WTC11 (cell line): ENCODE results near the gene C10orf67. TPM values are rescaled to one million over a fixed set of nuclear protein-coding genes. Genes with fewer than 3 reads are reported as not detected.

ENCODE experiments used
- ATAC-seq: fragments of 200-7000 bp; cut with Tn5 transposase; 2 replicates; pipeline ENCODE4 v1.10.0; 2021; ENCODE audit warnings: mild to moderate bottlenecking, moderate library complexity
- CTCF ChIA-PET: fragments of 300-600 bp; sonication (Branson Sonifier 250); formaldehyde crosslinking; loops from one replicate; lab custom pipeline; 2021; ENCODE audit warnings: antibody characterized with exemption; lab: Charles Lee
- POLR2A ChIA-PET: fragments of 350-600 bp; sonication (Branson Sonifier 250); formaldehyde crosslinking; loops from one replicate; lab custom pipeline; 2021; ENCODE audit warnings: antibody characterized with exemption; lab: Charles Lee
- DNase-seq: peaks from one replicate; pipeline ENCODE4 v3.0.0; 2021; ENCODE audit warnings: low spot score
- H3K27ac Mint-ChIP-seq: 2 replicates; pipeline ENCODE4 v1.8.0; 2021; ENCODE audit warnings: mixed read lengths
- H3K27me3 Mint-ChIP-seq: 2 replicates; pipeline ENCODE4 v1.8.0; 2021; ENCODE audit warnings: low read depth, mild to moderate bottlenecking, moderate library complexity, mixed read lengths
- H3K36me3 Mint-ChIP-seq: 2 replicates; pipeline ENCODE4 v1.8.0; 2021; ENCODE audit warnings: mixed read lengths
- H3K4me1 Mint-ChIP-seq: 2 replicates; pipeline ENCODE4 v1.8.0; 2022; ENCODE audit warnings: mixed read lengths
- H3K4me3 Mint-ChIP-seq: 2 replicates; pipeline ENCODE4 v1.8.0; 2021; ENCODE audit warnings: mild to moderate bottlenecking, moderate library complexity, mixed read lengths
- H3K9me3 Mint-ChIP-seq: 2 replicates; pipeline ENCODE4 v1.8.0; 2021; ENCODE audit warnings: mixed read lengths
- ELF4 ChIP-seq: sonication (generic); formaldehyde crosslinking; IDR thresholded peaks from 2 replicates; pipeline ENCODE4 v1.8.1; 2022; ENCODE audit warnings: low read depth, mild to moderate bottlenecking, moderate library complexity, missing genetic modification reagents
- EMX1 ChIP-seq: fragments of 250-450 bp; sonication (Bioruptor Pico); IDR thresholded peaks from 2 replicates; pipeline ENCODE4 v1.8.0; 2021; ENCODE audit warnings: mild to moderate bottlenecking
- FOXJ3 ChIP-seq: sonication (generic); formaldehyde crosslinking; IDR thresholded peaks from 2 replicates; pipeline ENCODE4 v1.9.0; 2021; ENCODE audit warnings: missing genetic modification reagents, mild to moderate bottlenecking, borderline replicate concordance
- FOXP4 ChIP-seq: sonication (generic); formaldehyde crosslinking; IDR thresholded peaks from 2 replicates; pipeline ENCODE4 v1.8.0; 2022; ENCODE audit warnings: mild to moderate bottlenecking, missing genetic modification reagents
- IRF1 ChIP-seq: sonication (generic); formaldehyde crosslinking; IDR thresholded peaks from 2 replicates; pipeline ENCODE4 v1.8.0; 2023; ENCODE audit warnings: missing genetic modification reagents
- MXD4 ChIP-seq: fragments of 250-450 bp; sonication (Bioruptor Pico); IDR thresholded peaks from 2 replicates; pipeline ENCODE4 v1.8.0; 2021; ENCODE audit warnings: mild to moderate bottlenecking, moderate library complexity, borderline replicate concordance
- NFATC4 ChIP-seq: fragments of 250-450 bp; sonication (Bioruptor Pico); IDR thresholded peaks from 2 replicates; pipeline ENCODE4 v1.9.0; 2021; ENCODE audit warnings: mild to moderate bottlenecking
- RELA ChIP-seq: sonication (generic); formaldehyde crosslinking; IDR thresholded peaks from 2 replicates; pipeline ENCODE4 v1.8.1; 2022; ENCODE audit warnings: missing genetic modification reagents, mild to moderate bottlenecking, borderline replicate concordance
- TEAD4 ChIP-seq: sonication (generic); formaldehyde crosslinking; IDR thresholded peaks from 2 replicates; pipeline ENCODE4 v1.8.0; 2022; ENCODE audit warnings: mild to moderate bottlenecking, missing genetic modification reagents
- USF1 ChIP-seq: sonication (generic); formaldehyde crosslinking; IDR thresholded peaks from 2 replicates; pipeline ENCODE4 v1.8.0; 2022; ENCODE audit warnings: mild to moderate bottlenecking, missing genetic modification reagents
- ZMAT4 ChIP-seq: fragments of 250-450 bp; sonication (Bioruptor Pico); IDR thresholded peaks from 2 replicates; pipeline ENCODE4 v1.9.0; 2021; ENCODE audit warnings: mild to moderate bottlenecking
- ZNF121 ChIP-seq: sonication (generic); formaldehyde crosslinking; IDR thresholded peaks from 2 replicates; pipeline ENCODE4 v1.8.0; 2023; ENCODE audit warnings: missing genetic modification reagents
- ZNF232 ChIP-seq: sonication (generic); formaldehyde crosslinking; IDR thresholded peaks from 2 replicates; pipeline ENCODE4 v1.8.0; 2022; ENCODE audit warnings: mild to moderate bottlenecking, missing genetic modification reagents
- ZNF671 ChIP-seq: fragments of 250-450 bp; sonication (Bioruptor Pico); IDR thresholded peaks from 2 replicates; pipeline ENCODE4 v1.8.0; 2021; ENCODE audit warnings: mild to moderate bottlenecking
- total RNA-seq: library from RNA; stranded (reverse); gene quantifications from 3 replicates; pipeline ENCODE4 v1.2.3, GENCODE V29; 2021
- TF ChIP-seq, protein P1 (sequence below): sonication (generic); formaldehyde crosslinking; IDR thresholded peaks from 2 replicates; pipeline ENCODE4 v1.8.1; 2023; ENCODE audit warnings: mild to moderate bottlenecking, missing genetic modification reagents
- TF ChIP-seq, protein P2 (sequence below): sonication (generic); formaldehyde crosslinking; IDR thresholded peaks from 2 replicates; pipeline ENCODE4 v1.8.1; 2022; ENCODE audit warnings: mild to moderate bottlenecking, missing genetic modification reagents, moderate library complexity, borderline replicate concordance
- TF ChIP-seq, protein P3 (sequence below): fragments of 250-450 bp; sonication (Bioruptor Pico); IDR thresholded peaks from 2 replicates; pipeline ENCODE4 v1.9.0; 2021; ENCODE audit warnings: moderate library complexity, mild to moderate bottlenecking, inconsistent platforms, borderline replicate concordance
- TF ChIP-seq, protein P4 (sequence below): sonication (generic); formaldehyde crosslinking; IDR thresholded peaks from 2 replicates; pipeline ENCODE4 v1.8.0; 2023; ENCODE audit warnings: mild to moderate bottlenecking, missing genetic modification reagents

C10orf67 gene
- total RNA-seq, 1 experiment from 2014 or later: not detected

- no peak for ATAC-seq
- no peak for TF ChIP-seq MXD4 (CRISPR knock-in tag)
- no peak for TF ChIP-seq NFATC4 (CRISPR knock-in tag)
- no peak for TF ChIP-seq ZNF121 (CRISPR knock-in tag)
- no peak for TF ChIP-seq ZMAT4 (CRISPR knock-in tag)
- TF ChIP-seq, protein P1, sequence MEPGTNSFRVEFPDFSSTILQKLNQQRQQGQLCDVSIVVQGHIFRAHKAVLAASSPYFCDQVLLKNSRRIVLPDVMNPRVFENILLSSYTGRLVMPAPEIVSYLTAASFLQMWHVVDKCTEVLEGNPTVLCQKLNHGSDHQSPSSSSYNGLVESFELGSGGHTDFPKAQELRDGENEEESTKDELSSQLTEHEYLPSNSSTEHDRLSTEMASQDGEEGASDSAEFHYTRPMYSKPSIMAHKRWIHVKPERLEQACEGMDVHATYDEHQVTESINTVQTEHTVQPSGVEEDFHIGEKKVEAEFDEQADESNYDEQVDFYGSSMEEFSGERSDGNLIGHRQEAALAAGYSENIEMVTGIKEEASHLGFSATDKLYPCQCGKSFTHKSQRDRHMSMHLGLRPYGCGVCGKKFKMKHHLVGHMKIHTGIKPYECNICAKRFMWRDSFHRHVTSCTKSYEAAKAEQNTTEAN: no peak
- TF ChIP-seq, protein P2, sequence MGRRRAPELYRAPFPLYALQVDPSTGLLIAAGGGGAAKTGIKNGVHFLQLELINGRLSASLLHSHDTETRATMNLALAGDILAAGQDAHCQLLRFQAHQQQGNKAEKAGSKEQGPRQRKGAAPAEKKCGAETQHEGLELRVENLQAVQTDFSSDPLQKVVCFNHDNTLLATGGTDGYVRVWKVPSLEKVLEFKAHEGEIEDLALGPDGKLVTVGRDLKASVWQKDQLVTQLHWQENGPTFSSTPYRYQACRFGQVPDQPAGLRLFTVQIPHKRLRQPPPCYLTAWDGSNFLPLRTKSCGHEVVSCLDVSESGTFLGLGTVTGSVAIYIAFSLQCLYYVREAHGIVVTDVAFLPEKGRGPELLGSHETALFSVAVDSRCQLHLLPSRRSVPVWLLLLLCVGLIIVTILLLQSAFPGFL (CRISPR knock-in tag): no peak
- TF ChIP-seq, protein P3, sequence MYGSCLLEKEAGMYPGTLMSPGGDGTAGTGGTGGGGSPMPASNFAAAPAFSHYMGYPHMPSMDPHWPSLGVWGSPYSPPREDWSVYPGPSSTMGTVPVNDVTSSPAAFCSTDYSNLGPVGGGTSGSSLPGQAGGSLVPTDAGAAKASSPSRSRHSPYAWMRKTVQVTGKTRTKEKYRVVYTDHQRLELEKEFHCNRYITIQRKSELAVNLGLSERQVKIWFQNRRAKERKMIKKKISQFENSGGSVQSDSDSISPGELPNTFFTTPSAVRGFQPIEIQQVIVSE (CRISPR knock-in tag): no peak
- no peak for TF ChIP-seq ZNF232 (CRISPR knock-in tag)
- TF ChIP-seq, protein P4, sequence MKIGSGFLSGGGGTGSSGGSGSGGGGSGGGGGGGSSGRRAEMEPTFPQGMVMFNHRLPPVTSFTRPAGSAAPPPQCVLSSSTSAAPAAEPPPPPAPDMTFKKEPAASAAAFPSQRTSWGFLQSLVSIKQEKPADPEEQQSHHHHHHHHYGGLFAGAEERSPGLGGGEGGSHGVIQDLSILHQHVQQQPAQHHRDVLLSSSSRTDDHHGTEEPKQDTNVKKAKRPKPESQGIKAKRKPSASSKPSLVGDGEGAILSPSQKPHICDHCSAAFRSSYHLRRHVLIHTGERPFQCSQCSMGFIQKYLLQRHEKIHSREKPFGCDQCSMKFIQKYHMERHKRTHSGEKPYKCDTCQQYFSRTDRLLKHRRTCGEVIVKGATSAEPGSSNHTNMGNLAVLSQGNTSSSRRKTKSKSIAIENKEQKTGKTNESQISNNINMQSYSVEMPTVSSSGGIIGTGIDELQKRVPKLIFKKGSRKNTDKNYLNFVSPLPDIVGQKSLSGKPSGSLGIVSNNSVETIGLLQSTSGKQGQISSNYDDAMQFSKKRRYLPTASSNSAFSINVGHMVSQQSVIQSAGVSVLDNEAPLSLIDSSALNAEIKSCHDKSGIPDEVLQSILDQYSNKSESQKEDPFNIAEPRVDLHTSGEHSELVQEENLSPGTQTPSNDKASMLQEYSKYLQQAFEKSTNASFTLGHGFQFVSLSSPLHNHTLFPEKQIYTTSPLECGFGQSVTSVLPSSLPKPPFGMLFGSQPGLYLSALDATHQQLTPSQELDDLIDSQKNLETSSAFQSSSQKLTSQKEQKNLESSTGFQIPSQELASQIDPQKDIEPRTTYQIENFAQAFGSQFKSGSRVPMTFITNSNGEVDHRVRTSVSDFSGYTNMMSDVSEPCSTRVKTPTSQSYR (CRISPR knock-in tag): no peak
- ChIA-PET POLR2A (no interaction called here), CTCF (no interaction called here)
- H3K4me1 Mint-ChIP-seq: no peaks in the 10 kb centered on the region
- peaks cover 14% of the 10 kb centered on the region for H3K9me3 Mint-ChIP-seq
- no peak for DNase-seq
- peaks cover 10% of the 10 kb centered on the region for H3K27me3 Mint-ChIP-seq
- H3K4me3 Mint-ChIP-seq: no peak overlapping the region
- H3K27ac Mint-ChIP-seq: no peak overlapping the region
- H3K36me3 Mint-ChIP-seq: no peaks in the 10 kb centered on the region
These were observed 114.0 kb downstream of the C10orf67 start for GRCh38 chr10:23230582-23230981.

DNA sequence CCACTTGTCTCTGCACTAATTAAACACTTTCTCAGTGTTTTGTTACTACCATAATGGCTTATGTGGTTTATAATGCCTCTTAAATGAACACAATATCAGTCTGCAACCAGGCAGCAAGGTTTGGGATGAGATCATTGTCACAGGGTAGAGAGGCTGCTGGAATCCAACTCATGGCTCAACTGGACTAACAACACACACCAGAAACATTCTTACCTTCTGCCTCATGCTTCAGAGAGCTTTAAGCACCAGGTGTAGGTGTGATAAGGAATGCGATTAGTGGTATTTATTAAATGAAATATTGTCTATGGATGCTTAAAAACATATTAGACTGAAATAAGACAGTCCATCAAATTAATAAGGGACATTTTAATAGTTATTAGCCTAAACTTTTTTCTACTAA lies 127.1 kb downstream of the C10orf67 start:
- Mint-ChIP-seq H3K27ac (no peak overlapping the region), H3K4me3 (no peak overlapping the region), H3K4me1 (peaks cover 7% of the 10 kb centered on the region), H3K36me3 (no peaks in the 10 kb centered on the region), H3K27me3 (no peaks in the 10 kb centered on the region), H3K9me3 (no peaks in the 10 kb centered on the region)
- ChIA-PET CTCF (interaction anchor here (1.7 kb wide), 1 partner anchor 76 kb away, joined by 9 read pairs; no protein-coding TSS in a partner anchor), POLR2A (interaction anchor here (0.6 kb wide), 1 partner anchor 58 kb away, joined by 4 read pairs; no protein-coding TSS in a partner anchor)
- TF ChIP-seq, protein P3 (CRISPR knock-in tag): no peak
- ATAC-seq: no peak
- DNase-seq: no peak

GRCh38 chr10:23205972-23206642 lies 138.5 kb downstream of the C10orf67 start:
- peaks cover 56% of the 10 kb centered on the region for H3K27me3 Mint-ChIP-seq
- no peak overlapping the region for H3K27ac Mint-ChIP-seq
- DNase-seq: no peak
- no peak overlapping the region for H3K4me3 Mint-ChIP-seq
- peaks cover 25% of the 10 kb centered on the region for H3K4me1 Mint-ChIP-seq
- no peaks in the 10 kb centered on the region for H3K9me3 Mint-ChIP-seq
- no peak for ATAC-seq
- H3K36me3 Mint-ChIP-seq: no peaks in the 10 kb centered on the region
- ChIA-PET CTCF (interaction anchor here (2.7 kb wide), 2 partner anchors 48 to 87 kb away, joined by 9 to 12 read pairs; no protein-coding TSS in a partner anchor), POLR2A (no interaction called here)
- no peak for TF ChIP-seq FOXP4 (CRISPR knock-in tag)
- TF ChIP-seq ZNF671 (CRISPR knock-in tag): no peak
- TF ChIP-seq EMX1 (CRISPR knock-in tag): no peak
- TF ChIP-seq TEAD4 (CRISPR knock-in tag): no peak
- TF ChIP-seq RELA (CRISPR knock-in tag): no peak
- TF ChIP-seq IRF1 (CRISPR knock-in tag): no peak
- TF ChIP-seq USF1 (CRISPR knock-in tag): no peak
- no peak for TF ChIP-seq ELF4 (CRISPR knock-in tag)
- TF ChIP-seq FOXJ3: no peak
- TF ChIP-seq, protein P2 (CRISPR knock-in tag): no peak
